ENCODE measurements around the gene SPINK7.

Gene SPINK7

DNA sequence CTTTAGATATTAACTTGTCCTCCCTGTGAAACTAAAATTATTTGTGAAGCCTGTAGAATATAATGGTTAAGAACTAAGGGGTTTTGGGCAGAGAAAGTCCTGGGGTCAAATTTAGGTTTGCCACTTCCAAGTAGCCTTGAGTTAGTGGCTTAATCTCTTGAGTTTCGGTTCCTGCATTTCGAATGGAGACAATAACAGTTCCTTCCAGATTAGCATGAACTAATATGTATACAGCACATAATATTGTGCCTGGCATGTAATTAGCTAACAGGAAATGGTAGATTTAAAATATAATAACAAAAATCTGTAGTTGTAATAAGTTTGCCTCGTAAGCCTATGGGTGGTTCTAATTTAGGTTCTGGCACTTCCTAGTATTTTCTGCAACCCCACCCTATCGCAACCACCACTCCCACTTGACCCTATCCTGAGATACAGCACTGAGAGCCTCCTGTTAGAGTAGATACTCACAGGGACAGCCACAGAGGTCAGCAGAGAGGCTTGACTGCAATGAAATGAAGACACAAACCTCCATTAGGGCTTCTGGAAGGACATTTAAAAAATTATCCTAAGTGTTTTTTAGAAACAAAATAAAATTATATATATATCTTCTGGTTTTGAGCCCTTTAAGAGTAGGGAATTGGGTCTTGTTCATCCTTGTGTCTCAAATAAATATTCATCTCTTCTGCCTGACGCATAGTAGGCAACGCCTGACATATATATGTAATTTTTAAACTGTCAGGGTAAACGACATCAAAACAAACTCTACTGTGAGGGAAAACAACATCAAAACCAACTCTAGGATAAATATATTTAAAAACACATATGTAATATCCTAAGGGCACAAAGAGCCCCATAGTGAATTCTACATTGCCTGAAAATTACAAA is 31.6 kb downstream of the SPINK7 start:
- no peak for DNase-seq

DNA sequence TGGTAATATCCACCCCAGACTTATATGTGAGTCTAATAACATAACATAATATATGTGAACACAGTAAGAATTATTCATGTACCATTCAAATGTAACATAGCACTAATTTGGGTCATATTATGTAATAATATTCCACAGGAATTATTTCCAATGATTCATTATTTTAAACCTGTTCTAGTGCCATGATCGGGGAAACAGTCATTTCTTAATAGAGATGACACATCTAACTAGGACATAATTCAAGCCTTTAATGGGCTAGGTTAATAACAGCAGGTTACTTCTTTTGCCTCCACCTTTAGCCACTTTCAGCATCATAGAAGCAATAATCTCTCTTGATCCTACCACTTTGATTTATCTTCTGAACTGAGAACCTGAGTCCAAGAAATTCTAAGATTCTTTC is 35.5 kb downstream of the SPINK7 start:
- no peak for DNase-seq

DNA sequence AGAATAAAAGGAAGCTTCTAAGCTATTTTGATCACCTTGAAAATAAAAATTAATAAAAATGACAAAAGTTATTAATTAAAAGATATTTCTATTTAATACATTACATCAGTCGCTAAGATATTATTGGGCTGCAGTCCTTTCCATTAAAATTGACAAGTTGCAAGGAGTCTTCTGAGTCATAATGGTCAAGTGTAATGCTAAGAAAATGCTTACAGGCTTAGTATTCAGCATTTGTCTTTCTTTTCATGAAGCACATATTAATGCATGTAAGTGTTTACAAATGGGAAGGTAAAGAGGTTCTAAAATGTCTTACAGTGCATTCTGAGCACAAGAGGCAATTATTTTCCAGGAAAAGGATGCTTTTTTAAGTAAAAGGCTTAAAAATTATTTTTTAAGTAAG is 40.5 kb downstream of the SPINK7 start:
- DNase-seq: peak; percentile 5

DNA sequence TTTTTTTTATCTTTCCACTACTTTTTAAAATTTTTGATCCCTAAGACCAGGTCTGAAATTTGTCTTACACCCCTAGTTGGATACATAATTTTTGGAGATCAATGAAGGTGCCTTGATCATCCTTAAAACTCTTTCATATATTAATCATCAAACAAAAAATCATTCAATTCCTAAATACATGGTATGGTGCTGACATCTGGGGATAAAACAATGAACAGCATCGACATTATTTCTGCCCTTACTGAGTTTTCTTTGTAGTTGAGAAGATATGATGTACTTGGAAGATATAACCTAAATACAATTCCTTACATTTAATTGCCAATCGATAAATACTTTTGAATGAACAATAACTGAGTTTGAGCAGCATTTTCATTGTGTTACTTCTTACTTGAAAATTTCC is 41.4 kb downstream of the SPINK7 start:
- DNase-seq: no peak

DNA sequence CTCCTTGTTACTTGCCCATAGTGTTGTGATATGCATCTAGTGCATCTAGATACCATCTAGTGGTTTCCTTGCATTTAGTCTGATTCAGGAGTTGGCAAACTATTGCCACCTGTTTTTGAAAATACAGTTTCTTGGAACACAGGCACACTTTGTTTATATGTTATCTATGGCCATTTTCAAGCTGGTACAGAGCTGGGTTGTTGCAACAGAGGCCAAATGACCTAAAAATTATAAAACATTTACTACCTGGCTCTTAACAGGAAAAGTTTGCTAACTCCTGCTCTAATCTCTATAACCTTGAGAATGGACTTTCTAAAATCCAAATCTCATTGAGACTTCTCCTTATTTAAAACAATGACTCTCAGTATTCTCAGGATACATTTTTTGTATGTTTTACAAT is 52.1 kb downstream of the SPINK7 start:
- no peak for DNase-seq
